Naive thymus-derived CD8-positive, alpha-beta T cell (primary cell): ENCODE measurements around the gene BMP4. TPM values are rescaled to one million over a fixed set of nuclear protein-coding genes. Genes with fewer than 3 reads are reported as not detected.
"Not testable (repeated sequence)": the region's sequence is repeated elsewhere in the genome, so short reads cannot be mapped to it uniquely, and the experiment has no call there.

Experiments
- ATAC-seq, 2 donors: fragments of 150-1000 bp; cut with Tn5 transposase in 1 of 2; sonication (Bioruptor Pico), chemical (Tn5 transposase) in 1 of 2; 1 replicate in 1 of 2; 2 replicates in 1 of 2; pipeline ENCODE4 v1.10.0; 2021; ENCODE audit warnings: mild to moderate bottlenecking in 2 of 2, moderate library complexity in 2 of 2
- POLR2A ChIA-PET: fragments of 350-600 bp; sonication (Branson Sonifier 250); formaldehyde crosslinking; loops from one replicate; lab custom pipeline; 2021; ENCODE audit warnings: antibody characterized with exemption; lab: Charles Lee
- DNase-seq, 10 donors: peaks; one replicate each; pipeline versions ENCODE4 v3.0.0 to v3.0.0-alpha.2; 2020 to 2022
- H3K27ac Mint-ChIP-seq, 10 donors: one replicate each; pipeline ENCODE4 v1.8.0; 2020 to 2022; ENCODE audit warnings: mild to moderate bottlenecking in 10 of 10, mixed read lengths in 10 of 10, moderate library complexity in 4 of 10, inconsistent platforms in 1 of 10
- H3K27me3 Mint-ChIP-seq, 5 donors: one replicate each; pipeline ENCODE4 v1.8.0; 2021 to 2022; ENCODE audit warnings: mixed read lengths in 5 of 5
- H3K36me3 Mint-ChIP-seq, 3 donors: one replicate each; pipeline ENCODE4 v1.8.0; 2020 to 2022; ENCODE audit warnings: mixed read lengths in 3 of 3, mild to moderate bottlenecking in 2 of 3, inconsistent platforms in 1 of 3
- H3K4me1 Mint-ChIP-seq, 4 donors: one replicate each; pipeline ENCODE4 v1.8.0; 2021 to 2022; ENCODE audit warnings: mixed read lengths in 4 of 4
- H3K4me3 Mint-ChIP-seq, 10 donors: one replicate each; pipeline ENCODE4 v1.8.0; 2020 to 2022; ENCODE audit warnings: mild to moderate bottlenecking in 10 of 10, mixed read lengths in 10 of 10, moderate library complexity in 6 of 10, inconsistent platforms in 1 of 10
- H3K9me3 Mint-ChIP-seq, 9 donors: one replicate each; pipeline ENCODE4 v1.8.0; 2020 to 2022; ENCODE audit warnings: mixed read lengths in 9 of 9, mild to moderate bottlenecking in 3 of 9, inconsistent platforms in 1 of 9, moderate library complexity in 1 of 9
- polyA plus RNA-seq, 3 donors: library from polyadenylated mRNA; unstranded; fragments of 300-500 nt; fragmentation: Illumina TruSeq; gene quantifications; one replicate each; pipeline ENCODE4 v1.2.3, GENCODE V29; 2021
- total RNA-seq, 8 experiments: library from RNA in 2 of 8; stranded (reverse) in 2 of 8; gene quantifications; one replicate each; pipeline ENCODE4 v1.2.3 and lab custom pipeline; 2021 to 2026

The BMP4 gene
- total RNA-seq (under 1 TPM; 0.44 to 0.62 TPM), polyA plus RNA-seq (not detected), total RNA-seq (lab: John Stamatoyannopoulos, UW) (0 to 0.26 (median 0.04) reads per million in 6 experiments)

- peaks cover 0 to 6% (median 0%) of the 10 kb centered on the region in 9 donors for H3K9me3 Mint-ChIP-seq
- ATAC-seq (peak; percentile 47 to 51), DNase-seq (peak in 1 of 10 donors; percentile 58)
- H3K27ac Mint-ChIP-seq, result peak within 1 kb of the TSS in 1 of 10 donors; percentile 14
- POLR2A ChIA-PET, result no interaction called here
- H3K4me1 Mint-ChIP-seq, result peaks cover 12 to 36% (median 34%) of the 10 kb centered on the region in 4 donors
- no peaks in the 10 kb centered on the region for H3K36me3 Mint-ChIP-seq
- peaks cover 23 to 70% (median 49%) of the 10 kb centered on the region in 5 donors for H3K27me3 Mint-ChIP-seq
- H3K4me3 Mint-ChIP-seq, result peak within 1 kb of the TSS; percentile 49 to 87 (median 80)
Measured at GRCh38 chr14:53956427-53957201, at the start of gene BMP4. Gene BMP4, minus strand, starts transcription at chr14:53956825. Its CDS starts 4,603 bp downstream, at chr14:53952222.

- peaks cover 0 to 12% (median 0%) of the 10 kb centered on the region in 3 donors for H3K36me3 Mint-ChIP-seq
- H3K27me3 Mint-ChIP-seq, result peaks cover 0 to 19% (median 1%) of the 10 kb centered on the region in 5 donors
- DNase-seq, result no peak
- POLR2A ChIA-PET, result no interaction called here
- H3K4me1 Mint-ChIP-seq, result peaks cover 0 to 1% (median 0%) of the 10 kb centered on the region in 4 donors
- no peak overlapping the region for H3K27ac Mint-ChIP-seq
- peaks cover 0 to 12% (median 10%) of the 10 kb centered on the region in 9 donors for H3K9me3 Mint-ChIP-seq
- ATAC-seq, result no peak
- H3K4me3 Mint-ChIP-seq, result no peak overlapping the region
Measured at GRCh38 chr14:54003064-54003463, 46.4 kb upstream of the BMP4 start.

- ATAC-seq, result no peak
Measured at GRCh38 chr14:54002653-54003052, 46.0 kb upstream of the BMP4 start.

GRCh38 chr14:54001189-54001878 lies 44.7 kb upstream of the BMP4 start:
- H3K36me3 Mint-ChIP-seq, result peaks cover 0 to 4% (median 0%) of the 10 kb centered on the region in 3 donors
- POLR2A ChIA-PET, result no interaction called here
- H3K9me3 Mint-ChIP-seq, result peaks cover 0 to 7% (median 4%) of the 10 kb centered on the region in 9 donors
- peaks cover 0 to 1% (median 0%) of the 10 kb centered on the region in 4 donors for H3K4me1 Mint-ChIP-seq
- DNase-seq (no peak), ATAC-seq (no peak)
- no peak overlapping the region for H3K4me3 Mint-ChIP-seq
- H3K27me3 Mint-ChIP-seq, result peaks cover 0 to 7% (median under 1%) of the 10 kb centered on the region in 5 donors
- no peak overlapping the region for H3K27ac Mint-ChIP-seq

More at GRCh38 chr14:54002653-54003052, 46.0 kb upstream of the BMP4 start:
- POLR2A ChIA-PET, result no interaction called here
- Mint-ChIP-seq H3K4me3 (no peak overlapping the region), H3K27me3 (peaks cover 0 to 16% (median 1%) of the 10 kb centered on the region in 5 donors), H3K36me3 (peaks cover 0 to 12% (median 0%) of the 10 kb centered on the region in 3 donors), H3K4me1 (peaks cover 0 to 1% (median 0%) of the 10 kb centered on the region in 4 donors), H3K9me3 (peaks cover 0 to 12% (median 10%) of the 10 kb centered on the region in 9 donors), H3K27ac (no peak overlapping the region)
- no peak for DNase-seq

- H3K27me3 Mint-ChIP-seq, result peaks cover 0 to 7% (median 1%) of the 10 kb centered on the region in 5 donors
- POLR2A ChIA-PET, result no interaction called here
- H3K27ac Mint-ChIP-seq, result no peak overlapping the region
- peaks cover 0 to 3% (median 0%) of the 10 kb centered on the region in 9 donors for H3K9me3 Mint-ChIP-seq
- H3K4me3 Mint-ChIP-seq, result no peak overlapping the region
- no peaks in the 10 kb centered on the region for H3K36me3 Mint-ChIP-seq
- DNase-seq, result no peak
- H3K4me1 Mint-ChIP-seq, result peaks cover 0 to 1% (median 0%) of the 10 kb centered on the region in 4 donors
- no peak for ATAC-seq
Measured at GRCh38 chr14:54000341-54000811, 43.8 kb upstream of the BMP4 start.

GRCh38 chr14:53999061-53999488 lies 42.5 kb upstream of the BMP4 start:
- peaks cover 0 to 7% (median 1%) of the 10 kb centered on the region in 5 donors for H3K27me3 Mint-ChIP-seq
- no peak overlapping the region for H3K27ac Mint-ChIP-seq
- DNase-seq (no peak), ATAC-seq (no peak)
- peaks cover 0 to 3% (median 0%) of the 10 kb centered on the region in 9 donors for H3K9me3 Mint-ChIP-seq
- H3K4me1 Mint-ChIP-seq, result peaks cover 0 to 1% (median 0%) of the 10 kb centered on the region in 4 donors
- H3K36me3 Mint-ChIP-seq, result no peaks in the 10 kb centered on the region
- H3K4me3 Mint-ChIP-seq, result no peak overlapping the region
- POLR2A ChIA-PET, result no interaction called here

GRCh38 chr14:53996041-53996440 lies 39.4 kb upstream of the BMP4 start:
- Mint-ChIP-seq H3K27ac (no peak overlapping the region), H3K36me3 (no peaks in the 10 kb centered on the region), H3K4me3 (no peak overlapping the region), H3K9me3 (peaks cover 0 to 5% (median 0%) of the 10 kb centered on the region in 9 donors), H3K27me3 (peaks cover 1 to 9% (median 3%) of the 10 kb centered on the region in 5 donors), H3K4me1 (no peaks in the 10 kb centered on the region)
- ATAC-seq, result no peak
- no peak for DNase-seq
- POLR2A ChIA-PET, result no interaction called here

GRCh38 chr14:53993920-53994607 lies 37.4 kb upstream of the BMP4 start:
- DNase-seq, result no peak
- Mint-ChIP-seq H3K9me3 (peaks cover 0 to 5% (median 0%) of the 10 kb centered on the region in 9 donors), H3K27ac (no peak overlapping the region), H3K27me3 (peaks cover 0 to 10% (median 8%) of the 10 kb centered on the region in 5 donors), H3K4me3 (no peak overlapping the region), H3K36me3 (no peaks in the 10 kb centered on the region), H3K4me1 (no peaks in the 10 kb centered on the region)
- POLR2A ChIA-PET, result no interaction called here
- no peak for ATAC-seq

GRCh38 chr14:53990978-53991377 lies 34.4 kb upstream of the BMP4 start:
- H3K27me3 Mint-ChIP-seq, result peaks cover 2 to 10% (median 9%) of the 10 kb centered on the region in 5 donors
- H3K36me3 Mint-ChIP-seq, result peaks cover 0 to 8% (median 0%) of the 10 kb centered on the region in 3 donors
- DNase-seq, result no peak
- no peak for ATAC-seq
- H3K4me1 Mint-ChIP-seq, result no peaks in the 10 kb centered on the region
- no peak overlapping the region for H3K27ac Mint-ChIP-seq
- POLR2A ChIA-PET, result no interaction called here
- H3K9me3 Mint-ChIP-seq, result peaks cover 6 to 18% (median 14%) of the 10 kb centered on the region in 9 donors
- H3K4me3 Mint-ChIP-seq, result no peak overlapping the region

- H3K27me3 Mint-ChIP-seq, H3K27ac Mint-ChIP-seq, H3K4me3 Mint-ChIP-seq, DNase-seq, ATAC-seq, POLR2A ChIA-PET, H3K4me1 Mint-ChIP-seq: not testable (repeated sequence)
- Mint-ChIP-seq H3K9me3 (peaks cover 9 to 44% (median 28%) of the 10 kb centered on the region in 9 donors), H3K36me3 (peaks cover 0 to 18% (median 0%) of the 10 kb centered on the region in 3 donors)
Measured at GRCh38 chr14:53986718-53987117, 30.1 kb upstream of the BMP4 start.

- H3K27ac Mint-ChIP-seq, H3K4me3 Mint-ChIP-seq, ATAC-seq, POLR2A ChIA-PET, H3K27me3 Mint-ChIP-seq, DNase-seq, H3K4me1 Mint-ChIP-seq: not testable (repeated sequence)
- Mint-ChIP-seq H3K9me3 (peaks cover 9 to 44% (median 28%) of the 10 kb centered on the region in 9 donors), H3K36me3 (peaks cover 0 to 18% (median 0%) of the 10 kb centered on the region in 3 donors)
Measured at GRCh38 chr14:53984958-53985357, 28.3 kb upstream of the BMP4 start.

- Mint-ChIP-seq H3K4me3 (no peak overlapping the region), H3K4me1 (no peaks in the 10 kb centered on the region), H3K27me3 (peaks cover 0 to 9% (median 0%) of the 10 kb centered on the region in 5 donors), H3K36me3 (peaks cover 0 to 18% (median 0%) of the 10 kb centered on the region in 3 donors), H3K9me3 (peaks cover 9 to 44% (median 28%) of the 10 kb centered on the region in 9 donors), H3K27ac (no peak overlapping the region)
- DNase-seq (no peak), ATAC-seq (no peak)
- POLR2A ChIA-PET, result no interaction called here
Measured at GRCh38 chr14:53983112-53983511, 26.5 kb upstream of the BMP4 start.
